HepG2 (cell line): ENCODE data around the gene UST. TPM values are rescaled to one million over a fixed set of nuclear protein-coding genes. Genes with fewer than 3 reads are reported as not detected.

ENCODE experiments used
- ATAC-seq: fragments of 200-7000 bp; cut with Tn5 transposase; 3 replicates; pipeline ENCODE4 v1.9.1; 2020; ENCODE audit warnings: mild to moderate bottlenecking, moderate library complexity
- BruUV-seq: library from RNA; stranded (reverse); fragments of 400-500 nt; replicated peaks from 2 replicates; lab custom pipeline; 2021; lab: Mats Ljungman, UMichigan
- CTCF ChIA-PET: fragments of 300-600 bp; formaldehyde crosslinking; extraction: SDS; loops from one replicate; lab custom pipeline; 2021; ENCODE audit warnings: low total read pairs, inconsistent platforms, low intra/inter-chr PET ratio; lab: Yijun Ruan, JAX
- POLR2A ChIA-PET: fragments of 350-600 bp; sonication (Branson Sonifier 250); formaldehyde crosslinking; loops from one replicate; lab custom pipeline; 2020; ENCODE audit warnings: antibody characterized with exemption, inconsistent platforms; lab: Yijun Ruan, JAX
- DNase-seq: peaks from one replicate; pipeline ENCODE4 v3.0.0-alpha.2; 2015; ENCODE audit warnings: low spot score
- FAIRE-seq: peaks from 3 replicates; lab custom pipeline; 2011; peaks lifted over from hg19 to GRCh38; lab: Jason Lieb, UNC
- H2AFZ ChIP-seq: one replicate; pipeline ENCODE4 v1.6.1; 2011; ENCODE audit warnings: low read length, inconsistent platforms
- H3K27ac ChIP-seq: fragments of 300-600 bp; 3 replicates; pipeline ENCODE4 v1.8.0; 2011; ENCODE audit warnings: mixed run types, mild to moderate bottlenecking, mixed read lengths, low read length, inconsistent platforms; ENCODE audit not compliant: insufficient read depth; ENCODE audit errors: extremely low read length
- H3K27me3 ChIP-seq, 2 experiments: fragments of 200-600 bp in 1 of 2; 2 replicates in 1 of 2; 3 replicates in 1 of 2; pipeline versions ENCODE4 v1.6.0 to v1.8.0; 2011; ENCODE audit warnings: low read length in 2 of 2, mild to moderate bottlenecking in 2 of 2, moderate library complexity in 2 of 2, inconsistent platforms in 1 of 2; ENCODE audit not compliant: insufficient read depth in 2 of 2, control insufficient read depth in 1 of 2
- H3K36me3 ChIP-seq, 2 experiments: fragments of 200-600 bp in 1 of 2; replicated peaks in 1 of 2; 2 replicates in 1 of 2; 3 replicates in 1 of 2; pipeline versions ENCODE4 v1.5.1 to v1.8.0; 2011; ENCODE audit warnings: low read length in 2 of 2, inconsistent platforms in 1 of 2; ENCODE audit not compliant: insufficient read depth in 2 of 2, control insufficient read depth in 1 of 2
- H3K4me1 ChIP-seq: 2 replicates; pipeline ENCODE4 v1.5.1; 2012; ENCODE audit warnings: low read length, inconsistent platforms; ENCODE audit not compliant: insufficient read depth
- H3K4me2 ChIP-seq: 2 replicates; pipeline ENCODE4 v1.6.0; 2011; ENCODE audit warnings: low read depth, low read length, inconsistent platforms
- H3K4me3 ChIP-seq, 3 experiments: fragments of 200-600 bp in 1 of 3; sonication (generic), shearing (Covaris generic) in 1 of 3; replicated peaks in 1 of 3; 2 replicates each; pipeline ENCODE4 v1.5.1; 2011 to 2016; ENCODE audit warnings: low read length in 3 of 3, inconsistent platforms in 2 of 3, low read depth in 2 of 3, mild to moderate bottlenecking in 2 of 3, control low read depth in 1 of 3, mixed read lengths in 1 of 3; ENCODE audit not compliant: insufficient read depth in 1 of 3
- H3K79me2 ChIP-seq: one replicate; pipeline ENCODE4 v1.6.1; 2011; ENCODE audit warnings: low read length, inconsistent platforms; ENCODE audit not compliant: insufficient read depth
- H3K9ac ChIP-seq: 2 replicates; pipeline ENCODE4 v1.6.0; 2011; ENCODE audit warnings: mild to moderate bottlenecking, low read depth, low read length, inconsistent platforms; ENCODE audit not compliant: insufficient read depth
- H3K9me3 ChIP-seq: 2 replicates; pipeline ENCODE4 v1.5.1; 2012; ENCODE audit warnings: mild to moderate bottlenecking, low read length
- H4K20me1 ChIP-seq: 2 replicates; pipeline ENCODE4 v1.6.0; 2011; ENCODE audit warnings: inconsistent platforms, mild to moderate bottlenecking, low read length, moderate library complexity; ENCODE audit not compliant: insufficient read depth
- ADNP ChIP-seq: sonication (generic); formaldehyde crosslinking; IDR thresholded peaks from 2 replicates; pipeline ENCODE4 v1.4.0; 2020; ENCODE audit warnings: missing genetic modification reagents
- ASH2L ChIP-seq: fragments of 300-600, 200-600 bp; sonication (generic); IDR thresholded peaks from 2 replicates; pipeline ENCODE4 v1.7.0; 2017; ENCODE audit warnings: low read depth, mild to moderate bottlenecking, moderate library complexity, mixed read lengths, low read length; ENCODE audit not compliant: insufficient read length
- DNMT1 ChIP-seq: sonication (generic); formaldehyde crosslinking; IDR thresholded peaks from 2 replicates; pipeline ENCODE4 v1.5.1; 2020; ENCODE audit warnings: mild to moderate bottlenecking, missing genetic modification reagents
- HNRNPK ChIP-seq: fragments of 200-400 bp; formaldehyde crosslinking; IDR thresholded peaks from 2 replicates; pipeline ENCODE4 v1.6.1; 2018; ENCODE audit warnings: low read length, low read depth, moderate library complexity, mild to moderate bottlenecking; ENCODE audit not compliant: poor library complexity, severe bottlenecking
- IKZF1 ChIP-seq: fragments of 450-650 bp; IDR thresholded peaks from 2 replicates; pipeline ENCODE4 v1.7.1; 2016
- MBD4 ChIP-seq: IDR thresholded peaks from 2 replicates; pipeline ENCODE4 v1.6.1; 2012; ENCODE audit warnings: low read length, inconsistent platforms, borderline replicate concordance
- MTF2 ChIP-seq: sonication (generic); formaldehyde crosslinking; IDR thresholded peaks from 2 replicates; pipeline ENCODE4 v1.5.0; 2020; ENCODE audit warnings: missing genetic modification reagents, borderline replicate concordance
- NCOA5 ChIP-seq: sonication (generic); formaldehyde crosslinking; IDR thresholded peaks from 2 replicates; pipeline ENCODE4 v1.4.0; 2020; ENCODE audit warnings: missing genetic modification reagents
- SNAPC4 ChIP-seq: sonication (generic); formaldehyde crosslinking; IDR thresholded peaks from 2 replicates; pipeline ENCODE4 v1.4.0; 2020; ENCODE audit warnings: mild to moderate bottlenecking, missing genetic modification reagents
- TFE3 ChIP-seq: IDR thresholded peaks from 2 replicates; pipeline ENCODE4 v1.6.1; 2016
- ZBTB20 ChIP-seq: sonication (generic); formaldehyde crosslinking; IDR thresholded peaks from 2 replicates; pipeline ENCODE4 v1.8.1; 2023; ENCODE audit warnings: missing genetic modification reagents, low read depth, mild to moderate bottlenecking, borderline replicate concordance
- ZMAT3 ChIP-seq: sonication (generic); formaldehyde crosslinking; conservative IDR thresholded peaks from 2 replicates; pipeline ENCODE4 v1.7.0; 2021; ENCODE audit warnings: missing genetic modification reagents
- ZNF256 ChIP-seq: sonication (generic); formaldehyde crosslinking; conservative IDR thresholded peaks from 2 replicates; pipeline ENCODE4 v1.4.0; 2020; ENCODE audit warnings: missing genetic modification reagents
- WGBS: methylation state at CpG from one replicate; pipeline ENCODE4 v1.1.6; 2017; ENCODE audit warnings: low lambda C conversion rate; 5-methylcytosine and 5-hydroxymethylcytosine counted together
- in situ Hi-C: cut with HindIII; loops from 2 replicates; pipeline ENCODE4 v1.10.0; 2017; ENCODE audit warnings: low pct_unique_long_range_greater_than_20kb; ENCODE audit not compliant: extremely low pct_ligation_motif_present
- intact Hi-C: fragments of 100-400 bp; cut with micrococcal nuclease; formaldehyde crosslinking; loops from one replicate; pipeline ENCODE4 v1.10.0; 2022; ENCODE audit not compliant: unreplicated experiment
- polyA plus RNA-seq, 8 experiments: library from polyadenylated mRNA; depleted of rRNA in 3 of 8; stranded (reverse) in 7 of 8; unstranded in 1 of 8; fragments of >200 nt; fragmentation: Illumina TruSeq in 4 of 8; extraction: Trizol in 4 of 8; gene quantifications; 2 replicates each; pipeline versions ENCODE4 v1.2.1 to v1.2.3, GENCODE V29; 2011 to 2016; ENCODE audit warnings: low read depth in 4 of 8, missing spikeins in 1 of 8, mixed read lengths in 1 of 8; ENCODE audit not compliant: insufficient read depth in 1 of 8
- total RNA-seq, 5 experiments: library from RNA; depleted of rRNA; stranded (reverse); fragments of >200 nt; fragmentation: Illumina TruSeq; extraction: Trizol; gene quantifications; 2 replicates each; pipeline ENCODE4 v1.2.3, GENCODE V29; 2016; ENCODE audit warnings: low read depth in 1 of 5
- TF ChIP-seq, protein P1 (sequence below): sonication (generic); formaldehyde crosslinking; IDR thresholded peaks from 2 replicates; pipeline ENCODE4 v1.4.0; 2020; ENCODE audit warnings: mild to moderate bottlenecking, missing genetic modification reagents

UST gene
- total and polyA plus RNA-seq, 2 of the 13 experiments (the other 11 are each of a cell fraction or from before 2014, with no cell fraction given), result 0.27 TPM; not detected in 1

- in situ Hi-C loops, result no loop called here
- no peaks in the 10 kb centered on the region for H3K79me2 ChIP-seq
- FAIRE-seq (peak; percentile 80), DNase-seq (peak; percentile 93), ATAC-seq (peak; percentile 97)
- H3K27me3 ChIP-seq, result peaks cover 0 to 6% of the 10 kb centered on the region in 2 experiments; a peak in 1 of 5 replicates
- peak overlapping the region in 1 of 3 experiments; percentile 10; a peak in 1 of 6 replicates for H3K4me3 ChIP-seq
- H3K27ac ChIP-seq, result peak overlapping the region; percentile 67
- intact Hi-C loops, result no loop called here
- H4K20me1 ChIP-seq, result no peaks in the 10 kb centered on the region
- no peak overlapping the region for H2AFZ ChIP-seq
- no peaks in the 10 kb centered on the region for H3K9me3 ChIP-seq
- H3K9ac ChIP-seq, result no peak overlapping the region
- peak overlapping the region; percentile 59 for H3K4me2 ChIP-seq
- H3K36me3 ChIP-seq, result no peaks in the 10 kb centered on the region
- POLR2A ChIA-PET, result interaction anchor here (1.0 to 1.4 kb wide), 2 partner anchors 25 to 54 kb away, joined by 3 read pairs; no protein-coding TSS in a partner anchor
- BruUV-seq, result no TSS peak
- 15% methylated on average over 7 of the region's 7 CpGs for WGBS
- CTCF ChIA-PET, result no interaction called here
- H3K4me1 ChIP-seq, result peaks cover 27% of the 10 kb centered on the region
- TF ChIP-seq SNAPC4 (CRISPR knock-in tag), result no peak
- no peak for TF ChIP-seq MTF2 (CRISPR knock-in tag)
- TF ChIP-seq MBD4, result no peak
- no peak for TF ChIP-seq DNMT1 (CRISPR knock-in tag)
- TF ChIP-seq ADNP, result no peak
- TF ChIP-seq IKZF1, result no peak
- no peak for TF ChIP-seq NCOA5 (CRISPR knock-in tag)
- peak; percentile 71 for TF ChIP-seq ASH2L
- TF ChIP-seq ZBTB20, result 0 out of 2 replicates have a peak, but pooled peaks have one; percentile 21
- no peak for TF ChIP-seq HNRNPK
- TF ChIP-seq, protein P1, sequence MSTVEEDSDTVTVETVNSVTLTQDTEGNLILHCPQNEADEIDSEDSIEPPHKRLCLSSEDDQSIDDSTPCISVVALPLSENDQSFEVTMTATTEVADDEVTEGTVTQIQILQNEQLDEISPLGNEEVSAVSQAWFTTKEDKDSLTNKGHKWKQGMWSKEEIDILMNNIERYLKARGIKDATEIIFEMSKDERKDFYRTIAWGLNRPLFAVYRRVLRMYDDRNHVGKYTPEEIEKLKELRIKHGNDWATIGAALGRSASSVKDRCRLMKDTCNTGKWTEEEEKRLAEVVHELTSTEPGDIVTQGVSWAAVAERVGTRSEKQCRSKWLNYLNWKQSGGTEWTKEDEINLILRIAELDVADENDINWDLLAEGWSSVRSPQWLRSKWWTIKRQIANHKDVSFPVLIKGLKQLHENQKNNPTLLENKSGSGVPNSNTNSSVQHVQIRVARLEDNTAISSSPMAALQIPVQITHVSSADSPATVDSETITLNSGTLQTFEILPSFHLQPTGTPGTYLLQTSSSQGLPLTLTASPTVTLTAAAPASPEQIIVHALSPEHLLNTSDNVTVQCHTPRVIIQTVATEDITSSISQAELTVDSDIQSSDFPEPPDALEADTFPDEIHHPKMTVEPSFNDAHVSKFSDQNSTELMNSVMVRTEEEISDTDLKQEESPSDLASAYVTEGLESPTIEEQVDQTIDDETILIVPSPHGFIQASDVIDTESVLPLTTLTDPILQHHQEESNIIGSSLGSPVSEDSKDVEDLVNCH (CRISPR knock-in tag), result no peak
- no peak; the same call in 1 of the 2 replicates for TF ChIP-seq ZMAT3 (CRISPR knock-in tag)
- peak; percentile 18; the same call in 1 of the 2 replicates for TF ChIP-seq TFE3 (CRISPR knock-in tag)
- TF ChIP-seq ZNF256 (CRISPR knock-in tag), result 0 out of 2 replicates have a peak, but pooled peaks have one; percentile 59
These were observed 232.4 kb downstream of the UST start for GRCh38 chr6:148979014-148979901.
